GM12891 (cell line): ENCODE data around the gene FGF2.

ENCODE experiments used
- POLR2A ChIP-seq: IDR thresholded peaks from 2 replicates; pipeline ENCODE4 v1.6.1; 2011; ENCODE audit warnings: low read depth, low read length, control low read depth
- POLR2AphosphoS5 ChIP-seq: IDR thresholded peaks from 2 replicates; pipeline ENCODE4 v1.6.1; 2011; ENCODE audit warnings: low read depth, low read length, control low read depth
- POU2F2 ChIP-seq: IDR thresholded peaks from 2 replicates; pipeline ENCODE4 v1.6.1; 2011; ENCODE audit warnings: low read depth, mild to moderate bottlenecking, control low read depth, low read length, moderate library complexity
- SPI1 ChIP-seq: IDR thresholded peaks from 2 replicates; pipeline ENCODE4 v1.6.1; 2011; ENCODE audit warnings: low read depth, low read length, control low read depth
- TAF1 ChIP-seq: IDR thresholded peaks from 2 replicates; pipeline ENCODE4 v1.6.1; 2011; ENCODE audit warnings: low read depth, low read length, control low read depth

DNA sequence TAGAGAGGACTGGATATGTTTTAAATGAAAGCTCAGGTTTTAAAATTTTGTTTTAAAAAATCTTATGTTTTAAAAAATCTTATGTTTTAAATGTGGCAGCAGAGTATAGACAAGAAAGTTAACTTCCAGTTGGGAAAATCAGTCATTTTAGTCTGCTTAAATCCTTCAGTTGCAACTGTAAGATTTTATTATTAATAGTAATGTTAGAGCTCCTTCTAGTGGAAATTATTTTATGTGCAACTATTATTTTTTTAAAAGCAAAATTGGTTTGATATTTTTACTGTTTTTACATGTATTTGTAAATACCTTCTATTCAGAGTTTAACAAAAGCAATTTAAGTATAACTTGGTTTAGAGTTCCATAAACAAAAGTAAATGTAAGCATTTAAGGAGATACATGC, 104.2 kb downstream of the FGF2 start:
- no peak for TF ChIP-seq POLR2A
- TF ChIP-seq TAF1 = no peak
- no peak for TF ChIP-seq POLR2AphosphoS5
- TF ChIP-seq POU2F2 = no peak
- TF ChIP-seq SPI1 = no peak
